Breast epithelium (tissue), 4 donors: ENCODE results near the gene TMEM240. TPM values are rescaled to one million over a fixed set of nuclear protein-coding genes. Genes with fewer than 3 reads are reported as not detected.
"Not testable (repeated sequence)": the region's sequence is repeated elsewhere in the genome, so short reads cannot be mapped to it uniquely, and the experiment has no call there.

Source experiments
- DNase-seq, 2 donors: peaks; one replicate each; pipeline ENCODE4 v3.0.0-alpha.2; 2019; ENCODE audit warnings: low spot score in 2 of 2
- H3K27ac ChIP-seq, 2 donors: fragments of 200-600 bp; sonication (generic) in 1 of 2; one replicate each; pipeline ENCODE4 v1.5.1; 2016 to 2019; ENCODE audit warnings: mild to moderate bottlenecking in 1 of 2
- H3K27me3 ChIP-seq, 2 donors: fragments of 200-600 bp; sonication (generic) in 1 of 2; one replicate each; pipeline versions ENCODE4 v1.5.1 to v1.6.0; 2017 to 2019; ENCODE audit warnings: control low read depth in 1 of 2, mild to moderate bottlenecking in 1 of 2
- H3K36me3 ChIP-seq: fragments of 200-600 bp; one replicate; pipeline ENCODE4 v1.5.1; 2019
- H3K4me1 ChIP-seq, 2 donors: fragments of 200-600 bp; sonication (generic); one replicate each; pipeline ENCODE4 v1.5.1; 2016 to 2019; ENCODE audit warnings: control low read depth in 1 of 2
- H3K4me3 ChIP-seq, 3 donors: fragments of 200-600 bp; sonication (generic); 1 replicate in 2 of 3; 2 replicates in 1 of 3; pipeline ENCODE4 v1.5.1; 2016 to 2019; ENCODE audit warnings: mild to moderate bottlenecking in 3 of 3, moderate library complexity in 2 of 3
- H3K9me3 ChIP-seq, 2 donors: fragments of 200-600 bp; sonication (generic) in 1 of 2; one replicate each; pipeline ENCODE4 v1.5.1; 2016 to 2019; ENCODE audit warnings: control low read depth in 1 of 2
- POLR2A ChIP-seq: fragments of 450-650 bp; IDR thresholded peaks from one replicate; pipeline ENCODE4 v1.6.1; 2016; ENCODE audit warnings: antibody characterized with exemption, mild to moderate bottlenecking, moderate library complexity
- POLR2AphosphoS5 ChIP-seq, 3 donors: sonication (generic); formaldehyde crosslinking; IDR thresholded peaks; one replicate each; pipeline ENCODE4 v1.6.1; 2017; ENCODE audit warnings: antibody characterized with exemption in 3 of 3
- intact Hi-C: fragments of 100-400 bp; cut with DNase I; formaldehyde crosslinking; loops from one replicate; pipeline ENCODE4 v1.15.1; 2023; ENCODE audit warnings: low total_unique reads
- total RNA-seq, 3 donors: library from RNA; depleted of rRNA; stranded (reverse); fragments of >200 nt; gene quantifications; one replicate each; pipeline ENCODE4 v1.1.0, GENCODE V29; 2016
- TF ChIP-seq, protein P1 (sequence below), 3 donors: fragments of 450-650 bp; IDR thresholded peaks; one replicate each; pipeline ENCODE4 v1.5.1; 2016 to 2017; ENCODE audit warnings: antibody characterized with exemption in 3 of 3, mild to moderate bottlenecking in 3 of 3, moderate library complexity in 3 of 3

Gene TMEM240
- total RNA-seq, 3 donors from 2014 or later = 3.5 to 8.8 (median 3.8) TPM

DNA sequence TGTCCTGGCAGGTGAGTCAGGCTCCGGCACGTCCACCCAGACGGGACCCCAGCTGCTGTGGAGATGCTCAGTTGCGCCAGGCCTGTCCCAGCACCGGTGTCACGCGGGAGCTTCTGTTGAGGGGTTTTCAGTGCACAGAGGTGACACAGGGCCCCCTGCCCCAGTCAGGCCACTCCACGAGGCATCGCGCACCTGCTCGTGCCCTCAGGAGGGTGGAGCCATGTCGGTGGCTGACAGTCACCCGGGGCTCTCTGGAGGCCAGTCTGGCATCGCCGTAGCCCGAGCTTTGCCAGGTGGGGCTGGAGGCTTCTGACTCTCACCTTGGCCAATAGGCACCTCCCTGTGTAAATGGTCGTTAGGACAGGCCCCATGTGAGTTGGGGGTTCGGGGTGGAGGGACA lies 11.1 kb downstream of the TMEM240 start:
- H3K4me1 ChIP-seq = no peaks in the 10 kb centered on the region
- intact Hi-C loops = no loop called here
- H3K4me3 ChIP-seq = no peak overlapping the region
- no peak for DNase-seq
- no peaks in the 10 kb centered on the region for H3K27me3 ChIP-seq
- no peak overlapping the region for H3K27ac ChIP-seq
- H3K9me3 ChIP-seq = peaks cover 8 to 11% of the 10 kb centered on the region in 2 donors
- no peaks in the 10 kb centered on the region for H3K36me3 ChIP-seq
- TF ChIP-seq POLR2A = no peak
- no peak for TF ChIP-seq POLR2AphosphoS5 (IDR thresholded peaks at IDR 0.05)

DNA sequence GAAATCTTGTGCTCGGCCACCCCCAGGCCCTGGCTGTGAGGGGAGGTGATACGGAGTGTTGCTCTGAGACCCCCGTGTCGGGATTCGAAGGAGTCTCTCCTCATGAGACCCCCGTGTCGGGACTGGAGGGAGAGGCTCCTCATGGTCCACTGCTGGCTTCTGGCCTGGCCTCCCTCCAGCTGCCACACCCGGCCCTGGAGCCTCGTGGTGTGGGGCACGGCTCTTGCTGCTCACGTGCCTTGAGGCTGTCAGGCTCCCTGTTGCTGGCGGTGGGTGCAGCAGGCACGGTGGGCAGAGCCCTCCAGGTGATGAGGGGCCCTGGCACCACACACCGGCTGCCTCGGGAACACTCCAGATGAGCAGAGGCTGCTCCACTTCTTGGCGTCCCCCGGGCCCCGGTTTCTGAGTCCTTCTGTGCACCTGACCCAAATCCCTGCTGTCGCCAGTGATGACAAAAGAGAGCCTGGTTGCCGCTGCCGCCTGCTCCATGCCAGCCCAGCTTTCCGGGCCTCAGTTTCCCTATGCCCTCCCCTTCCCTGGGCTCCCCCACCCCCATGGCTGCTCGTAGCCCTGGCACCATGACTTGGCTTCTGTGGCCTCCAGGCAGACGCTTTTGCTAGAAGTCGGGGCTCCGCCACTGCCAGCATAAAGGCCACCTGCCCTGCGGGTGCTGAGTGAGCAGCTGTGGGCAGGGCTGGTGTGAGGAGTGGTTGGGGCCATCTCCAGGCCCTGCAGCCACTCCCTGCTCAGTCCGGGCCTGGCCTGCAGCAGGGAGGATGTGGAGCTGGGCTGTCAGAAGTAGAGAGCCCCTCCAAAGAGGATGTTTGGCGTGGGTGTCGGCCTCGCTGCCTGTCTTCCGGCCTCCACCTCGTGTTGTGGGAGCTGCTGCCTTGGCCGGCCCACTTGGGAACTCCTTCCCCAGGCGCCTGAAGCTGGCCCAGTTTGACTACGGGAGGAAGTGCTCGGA lies 11.8 kb downstream of the TMEM240 start:
- H3K4me1 ChIP-seq = no peaks in the 10 kb centered on the region
- no peak for TF ChIP-seq POLR2A
- TF ChIP-seq, protein P1, sequence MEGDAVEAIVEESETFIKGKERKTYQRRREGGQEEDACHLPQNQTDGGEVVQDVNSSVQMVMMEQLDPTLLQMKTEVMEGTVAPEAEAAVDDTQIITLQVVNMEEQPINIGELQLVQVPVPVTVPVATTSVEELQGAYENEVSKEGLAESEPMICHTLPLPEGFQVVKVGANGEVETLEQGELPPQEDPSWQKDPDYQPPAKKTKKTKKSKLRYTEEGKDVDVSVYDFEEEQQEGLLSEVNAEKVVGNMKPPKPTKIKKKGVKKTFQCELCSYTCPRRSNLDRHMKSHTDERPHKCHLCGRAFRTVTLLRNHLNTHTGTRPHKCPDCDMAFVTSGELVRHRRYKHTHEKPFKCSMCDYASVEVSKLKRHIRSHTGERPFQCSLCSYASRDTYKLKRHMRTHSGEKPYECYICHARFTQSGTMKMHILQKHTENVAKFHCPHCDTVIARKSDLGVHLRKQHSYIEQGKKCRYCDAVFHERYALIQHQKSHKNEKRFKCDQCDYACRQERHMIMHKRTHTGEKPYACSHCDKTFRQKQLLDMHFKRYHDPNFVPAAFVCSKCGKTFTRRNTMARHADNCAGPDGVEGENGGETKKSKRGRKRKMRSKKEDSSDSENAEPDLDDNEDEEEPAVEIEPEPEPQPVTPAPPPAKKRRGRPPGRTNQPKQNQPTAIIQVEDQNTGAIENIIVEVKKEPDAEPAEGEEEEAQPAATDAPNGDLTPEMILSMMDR (IDR thresholded peaks at IDR 0.05) = no peak
- TF ChIP-seq POLR2AphosphoS5 (IDR thresholded peaks at IDR 0.05) = no peak
- no peaks in the 10 kb centered on the region for H3K36me3 ChIP-seq
- no peak overlapping the region for H3K4me3 ChIP-seq
- H3K27me3 ChIP-seq = no peaks in the 10 kb centered on the region
- H3K27ac ChIP-seq = no peak overlapping the region
- DNase-seq = no peak
- intact Hi-C loops = no loop called here
- H3K9me3 ChIP-seq = peaks cover 8 to 11% of the 10 kb centered on the region in 2 donors

DNA sequence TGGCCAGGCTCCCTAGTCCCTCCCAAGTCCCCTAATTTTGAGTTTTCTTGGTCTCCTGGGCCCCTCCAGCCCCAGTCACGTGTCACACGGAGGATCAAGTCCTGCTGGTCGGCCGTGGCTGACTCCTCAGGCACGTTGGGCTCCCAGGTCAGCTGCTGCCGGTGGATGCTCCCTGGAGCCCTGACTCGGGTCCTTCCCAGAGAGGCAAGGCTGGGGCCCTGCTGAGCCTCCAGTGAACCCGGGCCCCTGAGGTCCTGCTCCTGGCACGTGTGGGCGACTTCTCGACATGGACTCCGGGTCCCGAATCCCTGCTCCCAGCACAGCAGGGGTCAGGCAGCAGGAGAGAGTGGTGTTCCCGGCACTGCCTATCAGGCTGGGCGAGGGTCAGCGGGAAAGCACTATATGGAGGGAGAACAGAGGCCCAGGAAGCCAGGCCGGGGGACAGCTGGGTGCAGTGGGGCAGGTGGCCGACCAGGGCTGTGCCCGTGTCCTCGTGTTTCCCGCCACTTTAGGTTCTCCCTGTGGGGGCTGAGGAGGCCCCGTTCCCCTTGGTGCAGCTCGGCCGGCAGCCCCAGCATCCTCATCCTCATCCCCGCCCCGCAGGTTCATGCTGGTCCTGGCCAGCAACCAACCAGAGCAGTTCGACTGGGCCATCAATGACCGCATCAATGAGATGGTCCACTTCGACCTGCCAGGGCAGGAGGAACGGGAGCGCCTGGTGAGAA lies 13.2 kb downstream of the TMEM240 start:
- H3K36me3 ChIP-seq = no peaks in the 10 kb centered on the region
- intact Hi-C loops = no loop called here
- no peak for DNase-seq

DNA sequence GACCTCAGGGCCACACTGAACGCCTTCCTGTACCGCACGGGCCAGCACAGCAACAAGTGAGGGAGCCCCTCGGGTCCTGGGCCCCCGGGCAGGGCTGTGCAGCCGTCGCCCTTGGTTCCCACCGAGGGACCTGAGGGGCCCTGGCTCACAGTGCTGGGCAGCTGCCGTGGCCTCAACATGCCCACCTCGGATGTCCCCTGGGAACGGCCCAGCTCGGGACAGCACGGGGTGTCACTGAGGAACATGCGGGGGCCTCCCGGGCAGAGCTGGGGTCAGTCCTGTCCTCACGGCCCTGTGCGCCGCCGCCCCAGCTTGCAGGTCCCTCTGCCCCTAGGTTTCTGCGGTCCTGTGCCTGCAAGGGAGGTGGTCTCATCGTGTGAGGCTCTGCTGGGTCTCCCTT lies 13.9 kb downstream of the TMEM240 start:
- H3K4me3 ChIP-seq, H3K27me3 ChIP-seq, DNase-seq, intact Hi-C loops, H3K27ac ChIP-seq, H3K9me3 ChIP-seq, H3K36me3 ChIP-seq, H3K4me1 ChIP-seq: not testable (repeated sequence)

More for the DNA sequence above, 13.2 kb downstream of the TMEM240 start:
- peaks cover 3 to 8% of the 10 kb centered on the region in 2 donors for H3K9me3 ChIP-seq
- no peak for TF ChIP-seq POLR2AphosphoS5 (IDR thresholded peaks at IDR 0.05)
- no peak for TF ChIP-seq POLR2A
- TF ChIP-seq, protein P1 (IDR thresholded peaks at IDR 0.05) = no peak
- H3K4me3 ChIP-seq = no peak overlapping the region
- no peaks in the 10 kb centered on the region for H3K4me1 ChIP-seq
- H3K27me3 ChIP-seq = no peaks in the 10 kb centered on the region
- no peak overlapping the region for H3K27ac ChIP-seq

DNA sequence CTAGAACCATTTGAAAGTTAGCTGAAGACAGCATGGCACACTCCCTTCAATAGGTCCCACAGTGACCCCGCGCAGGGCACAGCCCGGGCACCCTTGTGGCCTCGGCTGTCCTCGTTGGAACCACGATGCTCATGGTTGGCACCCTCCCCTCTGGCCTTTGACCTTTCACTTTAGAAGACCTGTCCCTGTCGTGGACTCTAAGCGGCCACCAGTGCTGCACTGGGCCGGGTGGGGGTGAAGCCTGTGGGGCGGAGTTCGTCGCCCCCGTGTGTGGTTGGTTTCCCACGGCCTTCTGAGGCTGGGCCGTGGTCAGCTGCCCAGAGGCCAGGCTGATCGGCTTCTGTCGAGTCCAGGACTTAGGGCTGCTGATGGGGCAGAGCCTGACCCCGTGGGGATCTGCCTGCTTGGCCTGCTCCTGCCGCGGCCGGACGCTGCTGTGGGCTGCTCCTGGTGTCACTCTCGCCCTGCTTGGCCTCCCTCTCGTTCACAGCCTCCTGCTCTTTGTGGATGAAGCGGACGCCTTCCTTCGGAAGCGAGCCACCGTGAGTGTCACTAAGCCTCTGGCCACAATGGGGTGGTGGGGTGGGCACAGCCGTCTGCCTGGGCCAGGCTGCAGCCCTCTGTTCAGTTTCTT lies 15.6 kb downstream of the TMEM240 start:
- H3K27me3 ChIP-seq, H3K36me3 ChIP-seq, H3K9me3 ChIP-seq, intact Hi-C loops, H3K4me1 ChIP-seq, DNase-seq, H3K27ac ChIP-seq, H3K4me3 ChIP-seq: not testable (repeated sequence)

DNA sequence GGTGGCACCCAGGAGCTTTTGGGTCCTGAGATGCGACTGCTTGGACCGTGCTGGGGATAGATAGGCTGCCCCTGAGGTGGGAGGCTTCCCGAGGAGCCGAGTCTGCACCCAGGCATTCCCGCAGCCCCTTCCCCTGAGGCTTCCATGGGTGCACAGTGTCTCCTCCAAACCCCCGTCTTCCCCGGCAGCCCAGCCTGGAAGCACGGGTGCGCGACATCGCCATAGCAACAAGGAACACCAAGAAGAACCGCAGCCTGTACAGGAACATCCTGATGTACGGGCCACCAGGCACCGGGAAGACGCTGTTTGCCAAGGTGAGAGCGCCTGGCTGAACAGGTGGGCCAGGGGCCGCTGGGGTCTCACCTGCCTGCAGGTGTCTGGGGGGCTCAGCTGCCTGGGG lies 16.8 kb downstream of the TMEM240 start:
- H3K27me3 ChIP-seq, H3K27ac ChIP-seq, H3K4me1 ChIP-seq, H3K9me3 ChIP-seq, intact Hi-C loops, H3K4me3 ChIP-seq, H3K36me3 ChIP-seq, DNase-seq: not testable (repeated sequence)

DNA sequence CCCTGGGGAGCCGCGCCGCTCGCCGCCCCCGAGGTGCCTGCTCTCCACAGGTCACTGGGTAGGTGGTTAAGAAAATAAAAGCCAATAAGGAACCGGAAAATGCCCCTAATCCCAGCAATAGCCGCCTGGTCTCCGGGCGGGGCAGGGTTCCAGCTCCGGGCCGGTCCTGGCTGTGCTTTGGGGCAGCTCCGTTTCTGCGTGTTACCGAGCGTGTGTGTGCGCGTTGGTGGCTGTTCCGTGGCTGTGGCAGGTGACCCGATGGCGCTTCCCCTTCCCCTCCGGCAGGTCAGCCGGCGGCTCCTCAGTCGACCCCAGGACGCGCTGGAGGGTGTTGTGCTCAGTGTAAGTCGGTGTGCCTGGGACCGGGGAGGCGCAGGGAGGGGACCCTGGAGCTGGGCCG lies 17.2 kb downstream of the TMEM240 start:
- H3K4me3 ChIP-seq, H3K27me3 ChIP-seq, H3K4me1 ChIP-seq, intact Hi-C loops, H3K36me3 ChIP-seq, H3K9me3 ChIP-seq, DNase-seq, H3K27ac ChIP-seq: not testable (repeated sequence)

DNA sequence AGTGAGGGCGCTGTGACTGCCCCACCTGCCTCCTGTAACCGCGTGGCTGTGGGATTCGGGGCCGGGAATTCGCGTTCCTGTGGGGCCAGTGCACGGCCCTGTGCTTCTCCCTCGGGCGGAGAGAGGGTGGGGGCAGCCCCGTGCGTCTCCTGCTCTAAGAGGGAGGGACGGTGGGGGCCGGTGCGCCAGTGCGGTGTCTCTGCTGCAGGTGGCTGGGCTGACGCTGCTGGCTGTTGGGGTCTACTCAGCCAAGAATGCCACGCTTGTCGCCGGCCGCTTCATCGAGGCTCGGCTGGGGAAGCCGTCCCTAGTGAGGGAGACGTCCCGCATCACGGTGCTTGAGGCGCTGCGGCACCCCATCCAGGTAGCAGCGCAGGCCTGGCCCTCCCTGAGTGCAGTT lies 17.9 kb downstream of the TMEM240 start:
- intact Hi-C loops = not testable (repeated sequence)

More for the DNA sequence above, 17.9 kb downstream of the TMEM240 start:
- H3K27ac ChIP-seq, DNase-seq, H3K9me3 ChIP-seq, H3K36me3 ChIP-seq, H3K4me1 ChIP-seq, H3K4me3 ChIP-seq, H3K27me3 ChIP-seq: not testable (repeated sequence)
